ENCODE measurements around the gene THTPA.

The THTPA gene

DNA sequence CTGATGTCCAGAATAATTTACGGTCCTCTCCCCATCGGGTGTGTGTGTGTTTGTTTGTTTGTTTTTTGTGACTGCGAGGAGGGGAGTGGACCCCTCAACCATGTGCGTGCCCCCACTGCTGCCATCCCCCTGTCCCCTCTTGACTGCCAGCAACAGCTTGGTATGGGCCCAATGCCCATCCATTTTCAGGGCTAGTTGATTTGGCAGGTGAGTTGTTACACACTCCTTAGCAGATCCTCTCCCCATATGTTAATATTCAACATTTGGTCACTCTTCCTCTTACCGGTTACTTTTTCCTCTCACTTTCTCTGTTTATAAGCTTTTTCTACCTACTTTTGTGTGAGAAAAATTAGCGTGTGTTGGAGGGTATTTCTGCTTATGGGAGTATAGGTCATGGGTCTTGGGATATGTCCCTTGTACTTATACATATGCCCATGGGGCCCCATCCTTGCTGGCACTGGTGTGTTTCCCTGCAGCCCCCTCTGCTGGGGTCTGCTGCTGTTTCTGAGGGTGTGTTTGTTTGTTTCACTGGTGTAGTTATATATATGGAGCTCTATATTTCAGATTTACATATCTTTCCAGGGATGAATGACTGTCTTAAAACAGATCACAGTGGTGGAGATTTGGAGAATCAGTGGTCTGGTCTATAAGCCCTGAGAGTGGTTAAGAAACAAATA is 38.3 kb upstream of the THTPA start:
- H3K4me3 ChIP-seq (ENCODE audit: low read depth, low read length), result no peak overlapping the region
- no peak for DNase-seq (ENCODE audit: low read depth)
- TF ChIP-seq, protein P1, sequence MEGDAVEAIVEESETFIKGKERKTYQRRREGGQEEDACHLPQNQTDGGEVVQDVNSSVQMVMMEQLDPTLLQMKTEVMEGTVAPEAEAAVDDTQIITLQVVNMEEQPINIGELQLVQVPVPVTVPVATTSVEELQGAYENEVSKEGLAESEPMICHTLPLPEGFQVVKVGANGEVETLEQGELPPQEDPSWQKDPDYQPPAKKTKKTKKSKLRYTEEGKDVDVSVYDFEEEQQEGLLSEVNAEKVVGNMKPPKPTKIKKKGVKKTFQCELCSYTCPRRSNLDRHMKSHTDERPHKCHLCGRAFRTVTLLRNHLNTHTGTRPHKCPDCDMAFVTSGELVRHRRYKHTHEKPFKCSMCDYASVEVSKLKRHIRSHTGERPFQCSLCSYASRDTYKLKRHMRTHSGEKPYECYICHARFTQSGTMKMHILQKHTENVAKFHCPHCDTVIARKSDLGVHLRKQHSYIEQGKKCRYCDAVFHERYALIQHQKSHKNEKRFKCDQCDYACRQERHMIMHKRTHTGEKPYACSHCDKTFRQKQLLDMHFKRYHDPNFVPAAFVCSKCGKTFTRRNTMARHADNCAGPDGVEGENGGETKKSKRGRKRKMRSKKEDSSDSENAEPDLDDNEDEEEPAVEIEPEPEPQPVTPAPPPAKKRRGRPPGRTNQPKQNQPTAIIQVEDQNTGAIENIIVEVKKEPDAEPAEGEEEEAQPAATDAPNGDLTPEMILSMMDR (IDR thresholded peaks at IDR 0.05; ENCODE audit: low read depth, low read length, missing control alignments), result no peak
- in situ Hi-C loops (cut with HindIII; ENCODE audit: low sequenced_read_pairs), result no loop called here

DNA sequence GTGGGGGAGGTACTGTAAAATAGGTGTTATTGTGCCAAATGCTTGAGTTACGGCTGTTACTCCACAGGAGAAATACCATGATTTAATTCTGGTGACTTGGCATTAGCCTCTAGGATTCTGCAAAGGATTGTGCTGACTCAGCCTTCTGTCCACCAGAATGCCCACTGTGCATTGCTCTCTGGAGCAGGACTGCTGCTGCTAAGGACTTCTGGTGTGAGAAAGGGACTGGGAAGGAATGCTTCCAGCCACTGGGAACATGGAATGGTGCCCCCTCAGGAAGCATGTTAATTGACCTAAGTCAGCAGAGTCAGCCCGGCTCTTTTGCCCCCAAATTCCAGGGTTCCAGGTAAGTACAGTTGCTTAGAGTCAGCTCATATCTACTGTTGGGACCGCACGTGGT is 37.4 kb upstream of the THTPA start:
- in situ Hi-C loops (cut with HindIII; ENCODE audit: low sequenced_read_pairs), result no loop called here
- DNase-seq (ENCODE audit: low read depth), result no peak
- H3K4me3 ChIP-seq (ENCODE audit: low read depth, low read length), result no peak overlapping the region
- TF ChIP-seq, protein P1 (IDR thresholded peaks at IDR 0.05; ENCODE audit: low read depth, low read length, missing control alignments), result no peak

DNA sequence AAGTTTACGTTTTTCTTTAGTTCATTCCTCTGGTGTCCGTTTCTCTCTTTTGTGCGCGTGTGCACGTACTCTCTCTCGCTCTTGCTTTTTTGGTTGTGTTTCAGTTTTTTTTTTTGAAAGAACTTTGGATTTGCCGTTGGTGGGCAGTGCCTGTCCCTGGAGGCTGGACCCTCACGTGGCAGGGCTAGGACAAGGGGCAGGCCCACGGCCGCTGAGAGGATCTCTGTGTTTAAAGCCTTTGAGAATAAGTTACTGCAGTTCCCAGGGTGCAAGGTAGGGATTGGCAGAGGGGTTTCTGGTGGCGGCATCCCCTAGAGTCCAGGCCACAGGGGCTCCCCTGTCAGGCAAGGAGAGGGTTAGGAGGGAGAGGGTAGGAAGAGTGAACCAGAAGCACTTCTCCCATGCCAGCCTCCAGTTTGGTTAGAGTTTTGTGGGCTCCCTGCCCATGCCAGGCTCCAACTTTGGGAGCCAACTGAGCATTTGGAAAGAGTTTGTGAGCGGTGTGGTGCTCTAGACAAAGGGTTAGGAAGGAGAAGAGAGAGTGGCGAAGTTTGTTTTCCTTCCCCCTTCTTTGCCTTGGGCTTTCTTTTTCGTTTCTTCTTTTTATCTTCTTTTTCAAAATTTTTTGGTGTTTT is 35.1 kb upstream of the THTPA start:
- DNase-seq (ENCODE audit: low read depth), result no peak
- in situ Hi-C loops (cut with HindIII; ENCODE audit: low sequenced_read_pairs), result no loop called here

DNA sequence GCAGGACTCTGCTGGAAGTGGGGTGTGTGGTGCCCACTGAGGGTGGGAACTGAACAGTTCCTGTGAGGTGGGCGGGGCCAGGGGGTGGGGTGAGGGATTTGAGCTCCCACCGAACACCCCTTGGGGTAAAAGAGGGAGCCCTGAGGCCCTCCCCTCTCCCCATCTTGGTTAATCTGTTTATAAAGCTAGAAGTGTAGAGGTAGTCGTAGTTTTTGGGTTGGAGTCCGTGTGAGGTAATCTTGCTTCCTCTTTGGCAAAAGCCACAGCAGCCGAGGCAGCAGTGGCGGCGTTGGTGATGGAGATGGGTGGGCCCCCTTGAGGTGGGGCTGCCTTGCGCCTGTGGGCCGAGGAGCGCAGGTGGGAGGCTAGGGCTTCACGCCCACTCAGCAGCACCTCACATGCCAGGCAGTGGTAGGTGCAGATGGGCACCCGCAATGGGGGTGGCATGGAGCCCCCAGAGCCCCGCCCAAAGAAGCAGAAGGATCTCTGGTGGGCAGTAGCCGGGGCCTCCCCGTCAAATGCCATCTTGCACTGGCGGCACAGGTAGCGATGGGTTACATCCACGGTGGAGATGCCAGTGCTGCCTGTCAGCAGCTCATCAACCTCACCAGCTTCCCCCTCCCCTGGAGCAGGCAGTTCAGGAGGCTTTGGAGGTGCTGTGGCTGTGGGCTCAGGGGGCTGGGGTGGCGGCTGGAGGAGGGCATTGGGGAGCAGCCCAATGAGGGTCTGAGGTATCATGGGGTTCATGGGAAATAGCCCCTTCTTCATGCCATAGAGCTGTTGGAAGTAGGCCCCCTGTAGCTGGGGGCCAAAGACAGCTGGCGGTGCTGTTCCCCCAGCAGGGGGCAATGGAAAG is 34.1 kb upstream of the THTPA start:
- TF ChIP-seq, protein P1 (IDR thresholded peaks at IDR 0.05; ENCODE audit: low read depth, low read length, missing control alignments), result no peak
- no peak overlapping the region for H3K4me3 ChIP-seq (ENCODE audit: low read depth, low read length)
- no peak for DNase-seq (ENCODE audit: low read depth)
- in situ Hi-C loops (cut with HindIII; ENCODE audit: low sequenced_read_pairs), result no loop called here

More for the DNA sequence above, 35.1 kb upstream of the THTPA start:
- TF ChIP-seq, protein P1 (IDR thresholded peaks at IDR 0.05; ENCODE audit: low read depth, low read length, missing control alignments), result no peak
- no peak overlapping the region for H3K4me3 ChIP-seq (ENCODE audit: low read depth, low read length)

DNA sequence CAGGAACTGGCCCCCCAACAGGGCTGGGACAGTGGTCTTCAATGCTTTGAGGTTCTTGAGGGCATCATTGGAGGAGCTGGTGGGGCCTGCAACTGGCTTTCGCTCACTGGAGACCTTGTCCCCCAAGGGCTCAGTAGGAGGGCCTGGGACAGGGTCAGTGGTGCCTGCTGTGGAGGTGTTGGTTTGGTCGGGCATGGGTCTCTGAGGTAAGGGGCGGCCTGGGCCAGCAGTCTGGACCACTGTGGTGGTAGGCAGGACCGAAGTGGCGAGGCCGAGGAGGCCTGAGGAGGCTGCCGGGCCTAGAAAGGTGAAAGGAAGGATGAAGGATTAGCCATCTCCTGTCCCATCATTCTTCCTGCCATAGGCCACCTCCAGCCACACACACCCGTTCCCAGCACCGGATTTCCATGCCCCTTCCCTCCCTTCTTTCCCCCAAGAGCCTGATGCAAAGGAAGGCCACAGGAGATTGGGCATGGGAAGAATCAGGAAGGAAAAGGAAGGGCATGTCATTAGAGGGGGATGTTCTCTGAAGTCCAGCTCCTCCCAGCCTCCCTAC is 33.4 kb upstream of the THTPA start:
- no peak for DNase-seq (ENCODE audit: low read depth)
- no peak overlapping the region for H3K4me3 ChIP-seq (ENCODE audit: low read depth, low read length)
- in situ Hi-C loops (cut with HindIII; ENCODE audit: low sequenced_read_pairs), result no loop called here
- TF ChIP-seq, protein P1 (IDR thresholded peaks at IDR 0.05; ENCODE audit: low read depth, low read length, missing control alignments), result no peak

Data from astrocyte of the cerebellum (primary cell).